ENCODE measurements around the gene UNC5CL.

- no peak for TF ChIP-seq POLR2A (IDR thresholded peaks at IDR 0.05)
- TF ChIP-seq, protein P1, sequence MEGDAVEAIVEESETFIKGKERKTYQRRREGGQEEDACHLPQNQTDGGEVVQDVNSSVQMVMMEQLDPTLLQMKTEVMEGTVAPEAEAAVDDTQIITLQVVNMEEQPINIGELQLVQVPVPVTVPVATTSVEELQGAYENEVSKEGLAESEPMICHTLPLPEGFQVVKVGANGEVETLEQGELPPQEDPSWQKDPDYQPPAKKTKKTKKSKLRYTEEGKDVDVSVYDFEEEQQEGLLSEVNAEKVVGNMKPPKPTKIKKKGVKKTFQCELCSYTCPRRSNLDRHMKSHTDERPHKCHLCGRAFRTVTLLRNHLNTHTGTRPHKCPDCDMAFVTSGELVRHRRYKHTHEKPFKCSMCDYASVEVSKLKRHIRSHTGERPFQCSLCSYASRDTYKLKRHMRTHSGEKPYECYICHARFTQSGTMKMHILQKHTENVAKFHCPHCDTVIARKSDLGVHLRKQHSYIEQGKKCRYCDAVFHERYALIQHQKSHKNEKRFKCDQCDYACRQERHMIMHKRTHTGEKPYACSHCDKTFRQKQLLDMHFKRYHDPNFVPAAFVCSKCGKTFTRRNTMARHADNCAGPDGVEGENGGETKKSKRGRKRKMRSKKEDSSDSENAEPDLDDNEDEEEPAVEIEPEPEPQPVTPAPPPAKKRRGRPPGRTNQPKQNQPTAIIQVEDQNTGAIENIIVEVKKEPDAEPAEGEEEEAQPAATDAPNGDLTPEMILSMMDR (IDR thresholded peaks at IDR 0.05), result no peak
Measured at GRCh38 chr6:41046084-41046483, 7.1 kb upstream of the UNC5CL start.
